GM10266 (cell line): ENCODE measurements around the gene HS6ST3.

ENCODE experiments used
- DNase-seq: peaks from one replicate; pipeline ENCODE4 v3.0.0; 2012; ENCODE audit errors: extremely low spot score
- CTCF ChIP-seq: IDR thresholded peaks from 2 replicates; pipeline ENCODE4 v1.5.1; 2012; ENCODE audit warnings: mild to moderate bottlenecking, low read depth; ENCODE audit not compliant: control insufficient read depth, insufficient read depth; ENCODE audit errors: missing control alignments

HS6ST3 gene

GRCh38 chr13:96661612-96662011 lies 571.7 kb downstream of the HS6ST3 start:
- no peak for TF ChIP-seq CTCF

DNA sequence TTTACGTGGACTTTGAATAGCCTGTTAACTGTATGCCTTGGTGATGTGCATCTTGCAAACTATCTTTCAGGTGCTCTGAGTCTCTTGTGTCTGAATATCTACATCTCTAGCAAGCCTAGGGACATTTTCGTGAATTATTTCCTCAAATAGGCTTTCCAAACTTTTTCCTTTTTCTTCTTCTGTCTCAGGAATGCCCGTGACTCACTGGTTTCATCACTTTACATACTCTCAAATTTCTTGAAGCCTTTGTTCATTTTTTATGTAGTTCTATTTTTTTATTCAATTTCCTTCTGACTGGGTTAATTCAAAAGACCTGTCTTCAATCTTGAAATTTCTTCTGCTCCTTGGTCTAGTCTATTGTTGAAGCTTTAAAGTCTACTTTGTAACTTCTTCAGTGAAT lies 572.1 kb downstream of the HS6ST3 start:
- no peak for TF ChIP-seq CTCF
- no peak for DNase-seq

More at GRCh38 chr13:96661612-96662011, 571.7 kb downstream of the HS6ST3 start:
- no peak for DNase-seq

DNA sequence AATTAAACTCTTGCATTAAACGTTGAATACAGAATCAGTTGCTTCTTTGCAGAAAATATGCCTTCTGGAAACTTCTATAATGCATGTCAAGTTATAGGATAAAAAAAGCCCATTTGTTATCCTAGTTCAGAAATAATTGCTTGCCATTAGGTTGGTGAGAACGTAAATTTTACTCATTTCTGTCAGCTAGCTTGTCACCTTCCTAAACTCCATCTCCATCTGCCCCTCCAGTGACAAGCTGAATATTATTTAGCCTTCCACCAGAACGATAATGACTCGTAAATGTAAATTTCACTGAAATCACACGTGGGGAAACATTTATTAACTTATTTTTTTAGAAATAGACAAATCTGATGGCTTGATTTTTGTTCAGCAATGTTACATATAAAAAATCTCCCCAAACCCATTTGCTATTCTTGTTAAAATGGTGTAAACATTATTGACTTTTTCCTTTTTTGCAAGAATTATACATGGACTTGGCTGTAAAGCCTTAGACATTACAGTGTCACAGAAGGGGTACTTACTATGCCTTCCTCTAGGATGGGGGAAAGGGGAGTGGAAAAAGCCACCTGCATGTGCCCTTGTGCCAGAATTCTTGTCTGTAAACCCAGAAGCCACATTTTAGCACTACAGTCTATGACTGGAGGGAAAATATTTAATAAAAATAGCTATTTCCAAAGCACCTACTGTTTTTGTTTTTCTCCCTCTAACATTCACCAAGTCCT lies 577.5 kb downstream of the HS6ST3 start:
- TF ChIP-seq CTCF: no peak
- DNase-seq: no peak

- no peak for TF ChIP-seq CTCF
- DNase-seq: no peak
These were observed 581.2 kb downstream of the HS6ST3 start for GRCh38 chr13:96671073-96671472.

DNA sequence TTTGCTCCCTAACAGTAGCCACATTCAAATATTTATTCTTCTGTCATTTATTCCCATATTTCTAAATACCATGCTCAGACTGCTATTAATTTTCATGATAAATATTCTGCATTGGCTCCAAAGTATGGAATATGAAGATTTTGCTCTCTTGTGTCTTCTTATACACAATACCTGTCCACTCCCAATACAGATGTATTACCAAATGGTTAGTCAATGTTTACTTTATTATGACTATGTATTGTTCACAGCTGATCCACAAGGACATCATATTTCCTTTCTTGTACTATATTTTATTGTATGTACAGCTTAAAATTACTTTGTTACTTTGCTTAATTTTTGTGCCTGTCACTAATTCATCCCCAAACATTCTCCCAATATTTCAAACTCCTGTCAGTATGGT lies 582.1 kb downstream of the HS6ST3 start:
- TF ChIP-seq CTCF: no peak

DNA sequence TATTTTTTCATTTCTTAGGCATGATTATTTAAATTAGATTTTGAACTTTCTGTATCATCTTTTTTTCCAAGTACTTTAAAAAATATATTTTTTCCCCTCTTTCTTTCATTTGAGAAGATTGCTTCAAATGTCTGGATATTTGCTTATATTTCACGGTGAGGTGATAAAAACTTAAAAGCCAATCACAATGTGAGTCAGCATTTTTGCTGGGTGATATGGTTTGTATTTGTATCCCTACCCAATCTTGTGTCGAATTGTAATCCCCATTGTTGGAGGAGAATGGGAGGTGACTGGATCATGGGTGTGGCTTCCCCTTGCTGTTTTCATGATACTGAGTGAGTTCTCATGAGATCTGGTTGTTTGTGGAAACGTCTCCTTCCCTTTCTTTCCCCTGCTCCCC lies 583.9 kb downstream of the HS6ST3 start:
- no peak for DNase-seq
- no peak for TF ChIP-seq CTCF

More for the DNA sequence above, 582.1 kb downstream of the HS6ST3 start:
- DNase-seq: no peak

DNA sequence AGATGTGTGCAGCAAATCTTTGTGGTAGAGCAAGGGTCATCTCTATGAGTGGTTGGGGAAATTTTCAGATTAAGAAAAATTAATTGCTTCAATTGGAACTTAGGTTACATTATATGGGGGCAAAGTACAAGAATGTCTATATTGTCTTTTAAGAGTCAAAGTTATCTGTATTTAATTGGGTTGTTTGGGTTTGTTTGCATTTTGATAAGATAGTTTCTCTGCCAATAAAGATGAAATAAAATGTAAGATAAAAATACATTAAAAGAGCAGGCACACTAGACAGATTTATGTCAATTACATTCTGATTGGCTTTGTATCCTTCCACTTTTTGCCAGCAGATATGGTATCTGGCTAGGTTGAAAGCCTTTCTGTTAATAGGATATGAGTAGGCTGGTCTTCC lies 587.1 kb downstream of the HS6ST3 start:
- no peak for TF ChIP-seq CTCF

More for the DNA sequence above, 587.1 kb downstream of the HS6ST3 start:
- DNase-seq: no peak
